HEK293T (cell line): ENCODE results near the gene CRIM1.

Experiments used
- ARNT ChIP-seq: fragments of 450-650 bp; IDR thresholded peaks from 2 replicates; pipeline ENCODE4 v1.6.1; 2017; ENCODE audit warnings: mild to moderate bottlenecking
- BHLHE40 ChIP-seq: fragments of 450-650 bp; IDR thresholded peaks from 2 replicates; pipeline ENCODE4 v1.6.1; 2016; ENCODE audit warnings: mild to moderate bottlenecking, moderate library complexity, borderline replicate concordance
- ELF4 ChIP-seq: fragments of 450-650 bp; IDR thresholded peaks from 2 replicates; pipeline ENCODE4 v1.6.1; 2017; ENCODE audit warnings: antibody characterized with exemption
- FOXM1 ChIP-seq: fragments of 450-650 bp; IDR thresholded peaks from 2 replicates; pipeline ENCODE4 v1.6.1; 2017; ENCODE audit warnings: mild to moderate bottlenecking, borderline replicate concordance
- HDGF ChIP-seq: fragments of 450-650 bp; IDR thresholded peaks from 2 replicates; pipeline ENCODE4 v1.6.1; 2017; ENCODE audit warnings: antibody characterized with exemption, borderline replicate concordance
- L3MBTL2 ChIP-seq: fragments of 450-650 bp; conservative IDR thresholded peaks from 2 replicates; pipeline ENCODE4 v1.6.1; 2016; ENCODE audit warnings: mild to moderate bottlenecking
- LEF1 ChIP-seq: fragments of 450-650 bp; IDR thresholded peaks from 2 replicates; pipeline ENCODE4 v1.6.1; 2017; ENCODE audit warnings: mild to moderate bottlenecking, borderline replicate concordance
- NFRKB ChIP-seq: fragments of 450-650 bp; IDR thresholded peaks from 2 replicates; pipeline ENCODE4 v1.6.1; 2016; ENCODE audit warnings: mild to moderate bottlenecking, moderate library complexity
- SP1 ChIP-seq: fragments of 450-650 bp; IDR thresholded peaks from 2 replicates; pipeline ENCODE4 v1.6.1; 2017
- SUZ12 ChIP-seq: fragments of 450-650 bp; IDR thresholded peaks from 2 replicates; pipeline ENCODE4 v1.6.1; 2016; ENCODE audit warnings: mild to moderate bottlenecking
- TARDBP ChIP-seq: fragments of 450-650 bp; IDR thresholded peaks from 2 replicates; pipeline ENCODE4 v1.6.1; 2016
- ZNF384 ChIP-seq: fragments of 450-650 bp; IDR thresholded peaks from 2 replicates; pipeline ENCODE4 v1.6.1; 2016
- TF ChIP-seq, protein P1 (sequence below): fragments of 450-650 bp; IDR thresholded peaks from 2 replicates; pipeline ENCODE4 v1.6.1; 2016

DNA sequence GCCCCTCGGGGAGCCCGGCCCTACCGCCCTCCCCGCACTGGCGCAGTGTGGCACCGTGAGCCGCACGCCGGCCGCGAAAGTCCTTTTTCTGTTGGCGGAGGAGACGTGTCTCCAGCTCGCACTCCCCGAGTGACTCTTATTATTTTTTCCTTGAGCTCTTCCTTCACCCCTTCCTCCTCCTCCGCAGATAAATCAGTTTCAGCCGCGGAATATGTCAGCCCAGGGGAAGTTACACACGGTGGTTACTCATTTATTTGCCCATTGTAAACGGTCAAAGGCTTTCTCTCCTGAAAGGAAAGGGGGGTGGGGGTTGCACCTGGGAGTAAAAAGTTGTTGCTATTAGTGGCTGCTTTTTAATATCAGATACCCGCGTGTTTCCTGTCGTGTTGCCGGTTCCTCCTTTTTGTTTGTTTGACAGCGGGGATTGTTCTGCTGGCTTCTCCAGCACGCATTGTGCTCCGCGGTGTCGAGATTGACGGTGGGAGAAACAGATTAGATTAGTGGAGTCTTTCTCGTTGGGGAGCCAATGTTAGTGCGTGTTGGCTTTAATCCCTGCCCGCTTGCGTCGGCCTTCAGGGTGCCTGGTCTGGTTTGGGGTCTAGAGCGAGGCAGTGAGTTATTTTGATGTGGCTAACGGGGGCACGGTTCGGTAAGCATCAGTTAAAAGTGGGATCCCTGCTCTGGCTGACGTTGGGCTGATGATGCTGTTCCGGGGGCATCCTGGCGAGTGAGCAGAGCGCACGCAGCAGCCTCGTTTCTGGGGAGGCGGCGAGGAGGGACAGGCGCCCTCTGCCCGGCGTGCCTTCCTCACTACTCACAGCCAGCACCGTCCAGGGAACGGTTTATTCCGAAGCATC is 1.6 kb downstream of the CRIM1 start:
- TF ChIP-seq HDGF (no peak), SP1 (no peak), BHLHE40 (no peak), ELF4 (no peak), SUZ12 (no peak), TARDBP (no peak), L3MBTL2 (peak; percentile 40; the same call in 1 of the 2 replicates), LEF1 (no peak), NFRKB (no peak), FOXM1 (no peak), ZNF384 (no peak), ARNT (no peak)
- TF ChIP-seq, protein P1, sequence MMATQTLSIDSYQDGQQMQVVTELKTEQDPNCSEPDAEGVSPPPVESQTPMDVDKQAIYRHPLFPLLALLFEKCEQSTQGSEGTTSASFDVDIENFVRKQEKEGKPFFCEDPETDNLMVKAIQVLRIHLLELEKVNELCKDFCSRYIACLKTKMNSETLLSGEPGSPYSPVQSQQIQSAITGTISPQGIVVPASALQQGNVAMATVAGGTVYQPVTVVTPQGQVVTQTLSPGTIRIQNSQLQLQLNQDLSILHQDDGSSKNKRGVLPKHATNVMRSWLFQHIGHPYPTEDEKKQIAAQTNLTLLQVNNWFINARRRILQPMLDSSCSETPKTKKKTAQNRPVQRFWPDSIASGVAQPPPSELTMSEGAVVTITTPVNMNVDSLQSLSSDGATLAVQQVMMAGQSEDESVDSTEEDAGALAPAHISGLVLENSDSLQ: no peak
